Tibial artery (tissue), 4 donors: ENCODE measurements around the gene EXOC6B.

Source experiments
- DNase-seq, 2 donors: peaks; one replicate each; pipeline ENCODE4 v3.0.0-alpha.2; 2019
- H3K27ac ChIP-seq, 2 donors: fragments of 200-600 bp; sonication (generic) in 1 of 2; 1 replicate in 1 of 2; 2 replicates in 1 of 2; pipeline ENCODE4 v1.5.1; 2018 to 2019; ENCODE audit warnings: mild to moderate bottlenecking in 1 of 2
- H3K27me3 ChIP-seq, 2 donors: fragments of 200-600 bp; sonication (generic) in 1 of 2; one replicate each; pipeline versions ENCODE4 v1.5.1 to v1.6.0; 2016 to 2019
- H3K36me3 ChIP-seq, 3 donors: fragments of 200-600 bp; sonication (generic) in 2 of 3; one replicate each; pipeline ENCODE4 v1.5.1; 2016 to 2019; ENCODE audit warnings: mild to moderate bottlenecking in 2 of 3
- H3K4me1 ChIP-seq, 4 donors: fragments of 200-600 bp; sonication (generic) in 2 of 4; 1 replicate in 3 of 4; 2 replicates in 1 of 4; pipeline ENCODE4 v1.5.1; 2016 to 2019
- H3K4me3 ChIP-seq, 2 donors: fragments of 200-600 bp; sonication (generic) in 1 of 2; 1 replicate in 1 of 2; 2 replicates in 1 of 2; pipeline ENCODE4 v1.5.1; 2018 to 2019; ENCODE audit warnings: mild to moderate bottlenecking in 2 of 2
- H3K9me3 ChIP-seq, 3 donors: fragments of 200-600 bp; sonication (generic) in 1 of 3; one replicate each; pipeline ENCODE4 v1.5.1; 2016 to 2019
- intact Hi-C: fragments of 100-400 bp; cut with DNase I; formaldehyde crosslinking; loops from one replicate; pipeline ENCODE4 v1.15.0; 2023; ENCODE audit warnings: low total_unique reads
- TF ChIP-seq, protein P1 (sequence below), 2 experiments: fragments of 200-600 bp in 1 of 2; fragments of 450-650 bp in 1 of 2; IDR thresholded peaks; one replicate each; pipeline ENCODE4 v1.5.1; 2017 to 2019; ENCODE audit warnings: antibody characterized with exemption in 2 of 2, mild to moderate bottlenecking in 1 of 2, moderate library complexity in 1 of 2

Gene EXOC6B

DNA sequence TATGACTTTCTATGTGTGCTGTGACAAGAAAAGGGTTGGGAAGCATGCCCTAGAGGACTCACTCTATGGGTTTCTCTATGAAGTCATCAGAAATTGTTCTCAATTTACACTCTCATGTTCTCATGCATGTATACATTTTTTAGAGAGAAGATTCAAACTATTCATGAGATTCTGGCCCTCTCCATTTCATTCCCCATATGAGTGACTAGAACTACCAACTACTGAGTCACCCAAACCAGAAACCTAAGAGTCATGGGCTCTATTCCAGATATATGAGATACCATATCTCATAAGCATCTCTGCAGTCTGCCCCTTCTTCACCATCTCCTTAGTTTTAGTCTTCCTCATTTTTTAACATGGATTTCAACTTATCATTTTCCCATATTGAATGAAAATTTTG is 87.7 kb downstream of the EXOC6B start:
- no peaks in the 10 kb centered on the region for H3K27me3 ChIP-seq
- intact Hi-C loops, result no loop called here
- no peak overlapping the region for H3K27ac ChIP-seq
- peaks cover 12 to 17% (median 13%) of the 10 kb centered on the region in 3 donors for H3K36me3 ChIP-seq
- H3K4me3 ChIP-seq, result no peak overlapping the region
- DNase-seq, result no peak
- no peaks in the 10 kb centered on the region for H3K9me3 ChIP-seq
- H3K4me1 ChIP-seq, result no peaks in the 10 kb centered on the region
- TF ChIP-seq, protein P1, sequence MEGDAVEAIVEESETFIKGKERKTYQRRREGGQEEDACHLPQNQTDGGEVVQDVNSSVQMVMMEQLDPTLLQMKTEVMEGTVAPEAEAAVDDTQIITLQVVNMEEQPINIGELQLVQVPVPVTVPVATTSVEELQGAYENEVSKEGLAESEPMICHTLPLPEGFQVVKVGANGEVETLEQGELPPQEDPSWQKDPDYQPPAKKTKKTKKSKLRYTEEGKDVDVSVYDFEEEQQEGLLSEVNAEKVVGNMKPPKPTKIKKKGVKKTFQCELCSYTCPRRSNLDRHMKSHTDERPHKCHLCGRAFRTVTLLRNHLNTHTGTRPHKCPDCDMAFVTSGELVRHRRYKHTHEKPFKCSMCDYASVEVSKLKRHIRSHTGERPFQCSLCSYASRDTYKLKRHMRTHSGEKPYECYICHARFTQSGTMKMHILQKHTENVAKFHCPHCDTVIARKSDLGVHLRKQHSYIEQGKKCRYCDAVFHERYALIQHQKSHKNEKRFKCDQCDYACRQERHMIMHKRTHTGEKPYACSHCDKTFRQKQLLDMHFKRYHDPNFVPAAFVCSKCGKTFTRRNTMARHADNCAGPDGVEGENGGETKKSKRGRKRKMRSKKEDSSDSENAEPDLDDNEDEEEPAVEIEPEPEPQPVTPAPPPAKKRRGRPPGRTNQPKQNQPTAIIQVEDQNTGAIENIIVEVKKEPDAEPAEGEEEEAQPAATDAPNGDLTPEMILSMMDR (IDR thresholded peaks at IDR 0.05), result no peak

DNA sequence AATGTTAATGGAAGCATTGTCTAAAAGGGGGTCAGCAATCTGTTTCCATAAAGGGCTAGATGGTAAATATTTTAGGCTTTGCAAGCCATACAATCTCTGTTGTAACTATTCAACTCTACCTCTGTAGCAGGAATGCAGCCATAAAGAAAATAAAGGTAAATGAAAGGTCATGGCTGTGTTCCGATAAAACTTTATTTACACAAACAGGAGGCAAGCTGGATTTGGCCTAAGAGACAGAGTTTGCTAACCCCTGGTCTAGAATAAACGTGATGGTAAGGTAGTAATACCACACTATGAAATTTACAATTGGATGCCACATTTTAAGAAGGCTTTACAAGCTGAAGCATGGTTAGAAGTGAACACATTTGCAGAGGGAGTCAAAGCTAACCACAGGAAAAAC is 91.4 kb downstream of the EXOC6B start:
- no peak for DNase-seq
- Histone ChIP-seq H3K27ac (no peak overlapping the region), H3K27me3 (no peaks in the 10 kb centered on the region), H3K4me3 (no peak overlapping the region), H3K36me3 (peaks cover 0 to 6% (median 0%) of the 10 kb centered on the region in 3 donors), H3K4me1 (no peaks in the 10 kb centered on the region), H3K9me3 (no peaks in the 10 kb centered on the region)
- TF ChIP-seq, protein P1 (IDR thresholded peaks at IDR 0.05), result no peak
- intact Hi-C loops, result no loop called here

DNA sequence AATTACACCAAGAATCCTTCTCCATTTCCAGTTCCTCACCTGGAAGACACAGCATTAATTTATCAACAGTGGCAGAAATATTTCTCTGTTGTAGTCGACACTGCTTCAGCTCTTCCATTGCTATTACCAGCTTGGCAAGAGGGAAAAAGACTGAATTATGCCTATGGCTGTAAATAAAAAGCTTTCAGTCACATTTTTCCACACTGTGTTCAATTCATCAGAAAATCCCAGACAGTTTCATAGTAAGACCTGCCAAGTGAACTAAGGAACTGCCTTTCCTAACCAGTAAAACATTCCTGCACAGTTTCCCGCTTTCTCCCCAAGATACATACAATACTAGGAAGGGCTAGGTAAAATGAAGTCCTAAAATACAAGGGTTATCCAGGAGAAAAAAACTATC is 94.7 kb downstream of the EXOC6B start:
- intact Hi-C loops, result no loop called here
- H3K36me3 ChIP-seq, result no peaks in the 10 kb centered on the region
- no peaks in the 10 kb centered on the region for H3K9me3 ChIP-seq
- H3K27me3 ChIP-seq, result no peaks in the 10 kb centered on the region
- H3K4me3 ChIP-seq, result no peak overlapping the region
- no peak overlapping the region for H3K27ac ChIP-seq
- TF ChIP-seq, protein P1 (IDR thresholded peaks at IDR 0.05), result no peak
- H3K4me1 ChIP-seq, result no peaks in the 10 kb centered on the region
- DNase-seq, result no peak

DNA sequence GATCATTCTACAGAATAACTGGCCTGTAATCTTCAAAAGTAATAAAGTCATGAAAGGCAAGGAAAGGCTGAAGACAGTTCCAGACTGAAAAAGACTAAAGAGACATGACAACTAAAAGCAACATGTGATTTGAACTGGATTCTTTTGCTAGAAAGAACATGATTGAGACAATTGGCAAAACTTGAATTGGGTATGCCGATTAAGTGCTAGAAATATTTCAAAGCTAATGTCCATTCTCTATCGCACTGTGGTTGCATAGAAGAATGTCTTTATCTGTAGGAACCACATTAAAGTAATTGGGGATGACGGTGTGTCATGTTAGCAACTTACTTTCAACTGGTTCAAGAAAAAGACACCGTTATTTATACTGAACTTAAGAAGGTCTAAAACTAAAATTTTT is 98.5 kb downstream of the EXOC6B start:
- intact Hi-C loops, result no loop called here
- TF ChIP-seq, protein P1 (IDR thresholded peaks at IDR 0.05), result no peak
- no peaks in the 10 kb centered on the region for H3K36me3 ChIP-seq
- no peaks in the 10 kb centered on the region for H3K27me3 ChIP-seq
- peaks cover 0 to 7% (median 0%) of the 10 kb centered on the region in 4 donors for H3K4me1 ChIP-seq
- DNase-seq, result no peak
- no peak overlapping the region for H3K27ac ChIP-seq
- no peak overlapping the region for H3K4me3 ChIP-seq
- no peaks in the 10 kb centered on the region for H3K9me3 ChIP-seq

DNA sequence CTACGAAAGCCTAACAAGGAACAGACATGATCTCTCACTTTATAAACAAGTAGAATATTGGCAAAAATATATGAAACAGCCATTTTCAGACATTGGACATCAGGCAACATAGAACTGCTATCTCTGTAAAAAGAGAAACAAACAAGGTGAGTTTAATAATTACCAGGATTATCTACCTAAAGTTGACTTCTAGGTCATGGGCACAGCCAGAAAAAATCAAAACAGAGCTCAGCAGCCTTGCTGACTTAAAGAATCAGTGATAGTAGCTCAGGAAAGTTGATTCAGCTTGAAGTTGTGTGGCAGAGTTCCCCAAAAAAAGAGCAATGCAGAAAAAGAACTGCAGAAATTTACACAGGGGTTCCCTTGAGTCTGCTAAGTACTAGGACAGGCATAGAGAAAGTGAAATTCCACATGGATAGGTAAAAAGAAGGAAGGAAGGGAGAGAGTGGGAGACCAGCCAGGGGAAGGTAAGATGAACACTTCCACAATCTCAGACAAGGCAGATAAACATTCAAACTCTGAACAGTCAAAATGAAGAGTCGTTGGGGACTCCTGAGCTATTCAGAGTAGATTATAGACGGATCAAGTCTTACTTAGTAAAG is 102.0 kb downstream of the EXOC6B start:
- H3K27ac ChIP-seq, result no peak overlapping the region
- H3K4me3 ChIP-seq, result no peak overlapping the region
- no peak for DNase-seq
- H3K36me3 ChIP-seq, result no peaks in the 10 kb centered on the region
- no peaks in the 10 kb centered on the region for H3K9me3 ChIP-seq
- TF ChIP-seq, protein P1 (IDR thresholded peaks at IDR 0.05), result no peak
- intact Hi-C loops, result no loop called here
- no peaks in the 10 kb centered on the region for H3K27me3 ChIP-seq
- H3K4me1 ChIP-seq, result peaks cover 0 to 8% (median 0%) of the 10 kb centered on the region in 4 donors
